Inflammatory macrophage treated with lipopolysaccharide for 1 hour (primary cell): Measurements from ENCODE around the gene SYCE1.
"Not testable (repeated sequence)": the region's sequence is repeated elsewhere in the genome, so short reads cannot be mapped to it uniquely, and the experiment has no call there.

ENCODE experiments used
- DNase-seq, 2 donors: peaks; one replicate each; pipeline ENCODE4 v3.0.0-alpha.2; 2020 to 2022

SYCE1 gene, protein sequence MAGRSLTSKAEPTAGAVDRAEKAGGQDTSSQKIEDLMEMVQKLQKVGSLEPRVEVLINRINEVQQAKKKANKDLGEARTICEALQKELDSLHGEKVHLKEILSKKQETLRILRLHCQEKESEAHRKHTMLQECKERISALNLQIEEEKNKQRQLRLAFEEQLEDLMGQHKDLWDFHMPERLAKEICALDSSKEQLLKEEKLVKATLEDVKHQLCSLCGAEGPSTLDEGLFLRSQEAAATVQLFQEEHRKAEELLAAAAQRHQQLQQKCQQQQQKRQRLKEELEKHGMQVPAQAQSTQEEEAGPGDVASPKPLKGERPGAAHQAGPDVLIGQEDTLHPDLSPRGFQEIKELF

DNA sequence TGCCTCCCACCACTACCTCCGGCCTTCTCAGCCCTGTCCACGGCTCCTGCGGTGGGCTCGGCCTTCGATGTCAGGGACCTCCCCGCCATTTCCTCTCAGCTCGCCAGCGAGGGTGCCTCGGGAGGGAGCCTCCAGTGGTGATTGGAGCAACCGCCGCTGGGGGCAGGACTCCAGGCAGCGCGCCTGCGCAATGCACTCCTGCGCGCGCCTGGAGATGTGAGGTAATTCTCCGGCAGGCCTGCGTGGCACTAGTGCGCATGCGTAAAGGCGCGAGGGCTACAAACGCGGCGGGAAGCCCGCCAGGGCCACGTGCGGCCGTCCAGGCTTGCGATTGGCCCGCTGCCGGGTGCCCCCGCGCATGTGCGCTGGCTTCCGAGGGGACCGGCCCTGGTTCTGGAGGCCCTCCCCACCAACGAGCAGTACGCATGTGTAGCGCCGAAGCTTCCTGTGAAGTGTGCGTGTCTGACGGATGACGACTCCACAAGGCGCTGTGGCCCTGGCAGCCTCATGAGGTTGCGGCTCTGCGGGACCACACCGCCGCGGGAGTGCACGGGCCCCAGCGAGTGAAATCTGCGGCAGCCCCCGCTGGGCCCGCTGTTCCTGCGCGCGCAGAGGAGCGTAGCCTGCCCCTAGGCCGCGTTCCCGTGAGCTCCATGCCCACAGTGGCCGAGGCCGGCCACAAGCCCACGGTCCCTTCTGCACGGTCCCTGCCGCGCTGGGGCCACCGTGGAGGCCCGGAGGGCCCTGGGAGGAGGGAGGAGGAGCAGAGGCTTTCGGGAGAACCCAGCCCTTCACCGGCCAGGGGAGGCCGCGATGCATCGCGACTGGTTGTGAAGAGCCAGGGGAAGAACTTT lies at the start of gene SYCE1:
Gene SYCE1, minus strand, starts transcription at position 143 of the 854 bp plus-strand sequence. Its CDS starts 54 bp downstream, at position 89.
- DNase-seq = no peak

DNA sequence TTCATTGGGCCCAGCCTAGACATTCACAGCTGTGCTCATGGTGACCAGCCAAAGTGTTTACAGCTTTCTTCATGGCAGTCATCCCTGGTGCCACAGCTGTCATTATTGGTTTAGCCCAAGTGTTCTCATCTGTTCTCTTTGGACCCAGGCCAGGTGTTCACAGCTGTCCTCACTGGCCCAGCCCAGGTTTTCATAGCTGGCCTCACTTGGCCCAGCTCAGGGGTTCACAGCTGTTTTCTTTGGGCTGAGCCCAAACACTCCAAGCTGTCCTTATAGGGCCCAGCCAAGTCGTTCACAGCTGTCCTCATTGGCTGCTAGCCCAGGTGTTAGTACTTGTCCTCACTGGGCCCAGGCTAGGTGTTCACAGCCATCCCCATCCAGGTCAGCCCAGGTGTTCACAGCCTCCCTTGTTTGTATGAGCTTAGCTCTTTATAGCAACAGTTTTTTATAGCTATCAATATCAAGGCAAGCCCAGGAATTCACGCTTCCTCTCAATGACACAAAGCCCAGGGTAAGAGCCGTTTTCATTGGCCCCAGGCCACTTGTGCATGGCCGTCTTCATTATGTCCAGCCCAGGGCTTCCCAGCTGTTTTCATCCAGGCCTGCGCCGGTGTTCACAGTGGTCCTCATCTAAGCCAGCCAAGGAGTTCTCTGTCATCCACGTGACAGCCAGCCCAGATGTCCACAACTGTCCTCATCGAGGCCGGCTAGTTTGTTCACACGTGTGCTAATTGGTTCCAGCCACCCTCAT lies 49.6 kb upstream of the SYCE1 start:
- DNase-seq = no peak

DNA sequence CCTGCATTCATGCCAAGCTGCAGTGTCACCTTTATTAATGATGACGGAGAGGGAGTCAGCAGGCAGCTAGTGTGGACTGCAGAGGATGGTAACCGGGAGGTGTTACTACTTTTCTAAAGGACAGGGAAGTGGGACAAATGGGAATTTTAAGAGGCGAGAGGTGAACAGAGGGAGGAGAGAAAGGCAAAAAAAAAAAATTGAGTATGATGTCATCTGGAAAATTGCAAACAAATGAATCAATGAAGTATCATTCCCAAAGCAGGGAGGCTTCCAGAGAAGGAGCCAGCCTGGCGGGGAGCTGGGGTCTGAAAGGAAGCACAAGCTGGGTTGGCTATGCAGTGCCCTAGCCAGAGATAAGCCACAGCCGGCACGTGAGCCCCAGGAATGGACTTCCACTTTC lies 48.3 kb upstream of the SYCE1 start:
- DNase-seq = no peak

DNA sequence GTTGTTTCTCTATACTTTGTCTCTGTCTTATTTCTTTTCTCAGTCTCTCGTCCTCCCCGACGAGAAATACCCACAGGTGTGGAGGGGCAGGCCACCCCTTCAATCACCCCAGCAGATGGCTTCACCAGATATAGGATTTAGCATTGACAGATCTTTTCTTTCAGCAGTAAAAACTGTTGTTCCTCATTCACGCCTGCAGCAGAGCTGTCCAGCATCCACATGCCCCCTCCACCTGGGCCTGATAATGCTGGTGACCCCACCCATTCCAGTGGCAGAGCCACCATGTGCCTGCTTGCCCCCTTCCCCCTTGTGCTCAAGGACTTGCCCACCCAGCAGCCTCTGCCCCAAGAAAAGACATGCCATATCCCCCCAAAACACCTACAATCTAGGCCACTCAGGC lies 45.7 kb upstream of the SYCE1 start:
- no peak for DNase-seq

DNA sequence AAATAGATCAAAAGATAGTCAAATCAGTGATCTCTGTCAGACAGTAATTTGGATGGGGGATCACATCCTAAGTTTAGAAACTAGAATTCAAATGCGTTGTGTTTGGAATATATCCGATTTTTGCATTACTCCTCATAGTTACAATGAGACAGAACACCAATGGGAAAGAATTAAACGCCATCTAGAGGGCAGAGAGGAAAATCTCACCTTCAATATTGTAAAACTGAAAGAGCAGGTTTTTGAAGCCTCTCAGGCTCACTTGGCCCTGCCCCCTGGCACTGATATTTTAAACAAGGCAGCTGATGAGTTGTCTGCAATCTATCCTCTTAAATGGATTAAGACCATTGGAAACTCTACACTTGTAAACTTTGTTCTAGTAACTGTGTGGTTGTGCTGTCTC lies 43.5 kb upstream of the SYCE1 start:
- peak; percentile 9 to 11 for DNase-seq

DNA sequence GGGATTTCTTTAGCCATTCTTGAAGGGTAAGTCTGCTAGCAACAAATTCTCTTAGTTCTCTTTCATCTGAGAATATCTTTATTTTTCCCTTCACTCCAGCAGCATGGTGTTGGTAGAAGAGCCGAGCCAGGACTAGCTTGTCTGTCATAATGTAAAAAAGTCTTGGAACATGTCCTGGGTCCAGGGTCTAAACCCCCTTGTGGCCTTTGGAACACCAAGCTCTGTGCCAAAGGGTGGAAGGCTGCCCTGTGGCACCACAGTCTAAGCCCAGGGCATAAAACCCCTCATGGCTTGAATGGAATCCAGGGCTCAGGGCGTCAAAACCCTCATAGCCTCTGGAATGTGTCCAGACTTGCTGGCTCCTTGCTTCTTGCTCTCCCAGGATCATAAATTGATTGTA lies 38.1 kb upstream of the SYCE1 start:
- not testable (repeated sequence) for DNase-seq

DNA sequence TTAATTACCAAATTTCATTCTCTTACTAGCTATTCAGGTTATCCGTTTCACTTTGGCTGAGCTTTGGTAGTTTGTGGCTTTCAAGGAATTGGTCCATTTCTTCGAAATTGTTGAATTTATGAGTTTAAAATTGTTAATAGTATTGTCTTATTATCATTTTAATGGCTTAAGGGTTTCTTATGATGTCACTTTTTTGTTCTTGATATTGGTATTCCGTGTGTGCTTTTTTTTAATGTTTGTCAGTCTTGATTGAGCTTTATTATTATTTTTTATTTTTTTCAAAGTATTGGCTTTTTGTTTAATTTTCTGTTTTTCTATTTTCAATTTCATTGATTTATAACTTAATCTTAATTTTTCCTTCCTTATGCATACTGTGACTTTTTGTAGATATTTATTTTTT lies 35.3 kb upstream of the SYCE1 start:
- no peak for DNase-seq

DNA sequence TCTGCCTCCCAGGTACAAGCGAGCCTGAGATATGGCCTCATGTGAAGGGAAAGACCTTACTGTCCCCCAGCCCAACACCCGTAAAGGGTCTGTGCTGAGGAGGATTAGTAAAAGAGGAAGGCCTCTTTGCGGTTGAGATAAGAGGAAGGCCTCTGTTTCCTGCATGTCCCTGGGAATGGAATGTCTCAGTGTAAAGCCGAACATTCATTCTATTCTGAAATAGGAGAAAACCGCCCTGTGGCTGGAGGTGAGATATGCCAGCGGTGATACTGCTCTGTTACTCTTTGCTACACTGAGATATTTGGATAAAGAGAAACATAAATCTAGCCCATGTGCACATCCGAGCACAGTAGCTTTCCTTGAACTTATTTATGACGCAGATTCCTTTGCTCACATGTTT lies 34.5 kb upstream of the SYCE1 start:
- DNase-seq = not testable (repeated sequence)

DNA sequence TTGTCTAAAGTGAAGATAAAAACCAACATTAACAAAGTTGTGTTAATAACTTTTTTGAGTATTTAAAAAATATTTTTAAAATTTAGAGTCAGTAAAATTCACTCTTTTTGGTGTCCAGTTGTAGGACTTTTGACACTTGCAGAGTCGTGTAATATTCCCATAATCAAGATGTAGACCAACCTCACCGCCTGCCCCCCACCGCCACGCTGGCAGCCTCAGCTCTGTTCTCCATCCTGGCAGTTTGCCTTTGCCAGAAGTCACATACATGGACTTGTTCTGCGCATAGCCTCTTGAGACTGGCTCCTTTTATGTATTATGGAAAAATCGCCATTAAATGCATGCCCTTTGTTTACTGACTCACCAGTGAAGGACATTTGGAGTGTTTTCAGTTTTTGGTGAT lies 27.3 kb upstream of the SYCE1 start:
- no peak for DNase-seq

DNA sequence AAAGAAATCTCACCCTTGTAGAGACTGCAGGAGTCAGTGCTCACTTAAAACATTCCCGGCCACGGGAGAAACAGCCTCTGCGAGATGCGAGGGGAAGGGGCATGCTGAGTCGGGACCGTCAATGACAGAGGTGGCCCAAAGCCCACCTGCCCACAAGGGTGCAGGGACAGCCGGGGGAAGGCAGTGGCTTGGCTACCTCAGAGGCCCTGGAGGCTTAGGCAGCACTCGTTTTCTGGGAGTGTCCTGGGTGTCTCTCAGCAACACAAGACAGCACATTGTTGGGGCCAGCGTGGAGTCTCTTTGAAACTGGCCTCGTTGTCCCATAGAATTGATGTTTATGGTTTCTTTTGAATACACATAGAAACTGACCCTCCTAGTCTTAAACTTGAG lies 25.6 kb upstream of the SYCE1 start:
- no peak for DNase-seq

DNA sequence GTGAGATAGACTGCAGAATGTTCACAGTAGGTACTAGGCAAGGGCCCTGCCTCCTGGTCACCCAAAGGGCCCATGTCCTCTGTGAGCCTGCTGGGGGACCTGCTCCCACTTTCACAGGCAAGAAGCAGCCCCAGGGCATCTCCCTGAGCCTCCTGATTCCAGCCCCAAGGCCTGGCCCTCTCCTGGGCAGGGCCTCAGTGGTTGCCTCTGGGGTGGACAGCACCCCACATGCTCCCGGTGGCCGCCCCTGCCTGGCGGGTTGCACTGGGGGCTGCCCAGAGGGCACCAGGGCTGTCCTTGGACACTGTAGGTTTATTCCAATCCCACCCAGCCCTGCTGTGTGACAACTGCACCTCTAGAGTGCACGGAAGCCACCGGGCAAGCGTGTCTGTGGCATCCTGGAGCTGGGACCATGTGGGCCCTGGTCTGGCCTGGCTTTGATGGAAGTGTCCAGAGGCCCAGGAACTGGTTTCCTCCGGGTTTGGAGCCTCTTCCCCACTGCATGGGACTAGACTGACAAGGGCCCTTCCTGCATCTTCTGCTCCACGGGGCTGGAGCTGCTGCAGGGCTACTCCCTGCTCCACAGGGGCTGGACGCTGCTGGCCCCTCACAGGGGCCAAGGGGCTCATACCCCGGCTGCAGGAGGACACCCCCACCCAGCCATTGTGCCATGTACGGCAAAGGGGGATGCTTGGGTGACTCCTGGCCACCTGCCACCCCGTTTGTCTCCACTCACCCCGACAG lies 25.0 kb upstream of the SYCE1 start:
- no peak for DNase-seq

DNA sequence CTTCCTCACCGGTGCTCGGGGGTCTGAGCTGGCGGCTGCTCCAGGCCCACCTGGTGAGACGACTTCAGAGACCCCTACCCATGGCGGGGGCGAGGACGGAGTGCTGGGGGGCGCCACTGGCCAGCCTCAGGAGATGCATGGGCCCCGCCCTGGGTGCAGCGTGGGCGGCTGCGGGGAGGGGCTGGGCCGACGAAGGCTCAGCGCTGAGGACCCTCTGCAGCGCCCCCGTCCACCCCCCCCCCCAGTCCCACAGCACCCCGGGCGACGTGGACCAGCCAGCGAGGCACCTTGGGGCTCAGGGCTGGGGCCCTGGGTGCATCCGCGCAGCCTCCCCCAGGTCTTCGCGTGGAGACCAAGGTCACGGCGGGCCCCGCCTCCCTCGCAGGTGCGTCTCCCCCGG lies 11.7 kb upstream of the SYCE1 start:
- DNase-seq = not testable (repeated sequence)

DNA sequence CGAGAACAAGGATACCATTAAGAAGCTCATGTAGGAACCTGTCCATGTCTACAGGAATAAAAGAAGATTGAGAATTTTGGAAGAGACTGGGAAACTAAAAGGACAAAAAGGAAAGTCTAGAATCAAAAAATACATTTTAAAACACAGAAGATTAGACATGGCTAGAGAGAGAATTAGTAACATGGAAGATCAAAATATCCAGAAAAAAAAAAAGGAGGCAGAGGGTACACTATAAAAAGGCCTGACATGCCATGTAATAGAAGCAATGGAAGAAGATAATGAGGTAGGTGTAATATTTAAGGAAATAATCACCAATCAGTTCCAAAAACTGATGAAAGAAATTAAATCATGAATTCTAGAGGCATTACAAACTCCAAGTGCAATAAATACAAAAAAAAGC lies 8.1 kb upstream of the SYCE1 start:
- not testable (repeated sequence) for DNase-seq

DNA sequence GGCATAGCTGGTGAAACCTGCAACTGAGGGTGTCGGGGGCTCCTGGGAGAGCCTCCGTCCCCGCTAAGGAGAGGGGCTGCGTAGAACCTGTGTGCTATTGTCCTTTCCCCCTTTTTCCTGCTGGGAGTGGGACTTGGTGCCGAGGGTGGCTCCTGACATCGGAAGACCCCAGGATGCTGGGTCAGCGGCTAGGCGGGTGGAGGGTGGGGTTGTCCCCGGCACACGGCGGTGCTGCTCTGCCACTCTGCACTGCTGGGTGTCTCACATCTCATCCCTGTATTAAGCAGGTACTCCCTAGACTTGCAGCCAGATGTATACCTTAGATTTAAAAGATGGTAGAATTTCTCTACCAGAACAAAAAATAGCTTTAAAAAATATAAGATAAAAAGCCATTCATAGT lies 6.7 kb upstream of the SYCE1 start:
- not testable (repeated sequence) for DNase-seq

DNA sequence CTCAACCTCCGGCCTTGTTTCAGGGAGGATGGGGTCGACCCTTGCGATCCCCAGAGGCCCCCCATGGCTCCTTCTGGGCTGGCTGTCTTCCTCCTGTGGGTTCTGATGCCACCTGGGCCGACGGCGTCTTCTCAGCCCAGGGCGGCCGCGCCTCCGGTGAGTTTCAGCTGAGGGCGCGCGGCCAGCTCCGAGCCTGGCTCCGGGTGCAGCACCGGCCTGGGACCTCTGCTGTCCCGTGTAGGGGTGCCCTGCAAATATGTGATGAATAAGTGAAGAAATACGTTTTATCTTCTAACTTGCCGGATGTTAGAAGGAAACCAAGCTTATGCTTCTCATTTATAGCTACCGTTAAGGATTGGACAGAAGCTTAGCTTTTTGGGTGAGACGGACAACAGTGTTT lies 4.4 kb upstream of the SYCE1 start:
- not testable (repeated sequence) for DNase-seq

DNA sequence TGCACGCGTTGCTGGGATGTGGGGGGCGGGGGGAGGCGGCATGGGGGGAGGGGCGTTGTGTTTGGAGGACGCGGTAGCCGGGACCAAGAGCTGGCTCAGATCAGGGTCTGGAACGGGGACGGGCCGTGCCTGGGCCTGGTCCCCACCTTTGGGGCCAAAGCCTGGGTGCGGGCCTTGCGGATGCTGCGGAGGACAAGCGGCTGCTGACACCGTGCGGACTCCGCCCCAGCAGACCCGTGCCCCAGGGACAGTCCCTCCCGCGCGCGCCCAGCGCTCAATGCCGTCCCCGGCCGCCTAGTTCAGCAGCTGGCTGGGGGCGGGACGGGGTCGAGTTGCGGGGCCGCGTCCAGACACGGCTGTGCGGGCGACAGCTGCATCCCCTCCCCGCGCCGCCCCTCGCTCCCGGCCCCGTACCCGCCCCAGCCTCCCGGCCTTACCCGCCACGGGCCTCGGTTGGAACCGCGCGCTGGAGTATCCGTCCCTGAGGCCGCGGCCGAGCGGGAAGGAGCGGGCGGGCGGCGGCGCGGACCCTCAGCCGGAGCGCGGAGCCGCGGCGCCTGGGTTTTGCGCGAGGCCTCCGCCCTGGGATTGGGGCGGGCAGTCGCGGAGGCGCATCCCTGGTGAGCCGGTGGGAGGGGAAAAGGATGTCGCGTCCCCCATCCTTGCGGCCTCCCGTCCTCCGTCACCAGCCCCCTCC lies 3.6 kb upstream of the SYCE1 start:
- not testable (repeated sequence) for DNase-seq

DNA sequence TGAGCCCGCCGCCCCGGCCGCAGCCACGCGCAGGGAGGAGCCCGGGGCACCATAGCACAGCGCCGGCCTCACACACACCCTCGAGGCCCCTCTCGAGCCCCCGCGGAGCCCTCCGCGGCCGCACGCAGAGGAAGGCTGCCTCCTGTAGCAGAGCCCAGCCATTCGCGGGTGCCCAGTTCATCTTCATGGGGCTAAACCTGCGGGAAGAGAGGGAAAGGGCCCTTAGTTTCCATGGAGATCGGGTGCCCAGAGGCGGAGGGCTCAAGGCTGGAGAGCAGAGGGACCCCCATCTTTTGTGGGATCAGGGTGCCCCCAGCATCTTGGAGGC lies 2.9 kb upstream of the SYCE1 start:
- DNase-seq = no peak

DNA sequence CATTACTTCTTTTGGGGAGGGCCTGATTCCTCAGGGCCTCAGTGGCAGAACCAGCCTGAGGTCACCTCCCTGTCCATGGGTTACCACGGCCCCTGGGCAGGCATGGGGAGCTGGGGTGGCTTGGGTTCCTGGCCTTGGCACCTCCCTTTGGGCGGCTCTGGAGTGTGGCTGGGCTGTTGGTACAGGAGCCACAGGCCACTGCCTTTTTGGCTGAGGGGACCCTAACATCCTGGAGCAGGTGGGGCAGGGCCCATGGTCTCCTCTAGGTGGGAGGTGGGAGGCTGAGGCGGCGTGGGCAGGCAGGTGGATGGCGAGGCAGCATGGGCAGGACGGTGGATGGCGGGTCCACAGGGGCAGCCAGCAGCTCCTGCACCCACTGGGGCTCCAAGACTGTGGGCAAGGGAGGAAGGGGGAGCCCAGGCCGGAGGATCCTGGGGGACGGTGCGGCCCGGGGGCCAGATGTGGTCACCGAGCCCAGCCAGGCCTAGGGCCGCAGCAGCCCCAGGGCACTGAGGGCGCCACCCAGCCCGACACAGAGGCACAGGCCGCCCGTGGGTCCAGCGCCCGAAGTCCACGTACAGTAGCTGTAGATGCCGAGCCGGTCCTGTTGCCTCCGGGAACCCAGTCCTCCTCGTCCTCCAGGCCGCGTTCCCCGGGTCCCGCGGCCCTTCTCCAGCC lies 2.4 kb upstream of the SYCE1 start:
- no peak for DNase-seq

DNA sequence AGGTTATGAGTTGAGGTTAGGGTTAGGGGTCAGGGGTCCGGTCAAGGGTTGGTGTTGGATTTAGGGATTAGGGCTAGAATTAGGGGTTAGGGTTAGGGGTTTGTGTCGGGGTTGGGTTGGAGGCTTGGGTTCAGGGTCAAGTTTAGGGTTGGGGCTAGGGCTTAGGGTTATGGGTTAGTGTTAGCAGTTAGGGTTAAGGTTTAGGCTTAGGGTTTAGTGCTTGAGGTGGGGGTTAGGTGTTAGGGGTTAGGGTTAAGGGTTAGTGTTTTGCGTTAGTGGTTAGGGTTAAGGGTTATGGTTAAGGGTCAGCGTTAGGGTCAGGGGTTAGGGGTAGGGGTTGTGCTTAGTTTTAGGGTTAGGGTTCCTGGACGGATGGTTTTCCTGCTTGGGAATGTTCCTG lies 1.7 kb upstream of the SYCE1 start:
- no peak for DNase-seq

DNA sequence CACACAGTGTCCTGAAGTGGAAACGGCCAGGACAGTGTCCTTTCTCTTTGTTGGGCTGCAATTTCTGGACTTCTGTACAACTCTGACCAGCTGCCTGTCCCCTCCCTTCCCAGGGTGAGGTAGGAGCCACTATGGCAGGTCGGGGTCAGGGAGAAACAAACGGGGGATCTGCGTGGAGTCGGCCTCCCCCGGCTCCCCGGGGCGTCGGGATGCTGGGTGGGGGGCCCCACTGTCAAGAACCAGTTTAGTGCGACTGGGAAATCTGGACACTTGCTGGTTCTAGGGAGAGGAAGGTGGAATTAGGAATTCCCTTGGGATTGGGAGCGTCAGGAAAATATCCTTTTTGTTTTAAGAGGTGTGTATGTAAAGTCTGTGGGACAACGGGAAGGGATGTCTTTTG lies 567 bp downstream of the SYCE1 start:
- DNase-seq = no peak

DNA sequence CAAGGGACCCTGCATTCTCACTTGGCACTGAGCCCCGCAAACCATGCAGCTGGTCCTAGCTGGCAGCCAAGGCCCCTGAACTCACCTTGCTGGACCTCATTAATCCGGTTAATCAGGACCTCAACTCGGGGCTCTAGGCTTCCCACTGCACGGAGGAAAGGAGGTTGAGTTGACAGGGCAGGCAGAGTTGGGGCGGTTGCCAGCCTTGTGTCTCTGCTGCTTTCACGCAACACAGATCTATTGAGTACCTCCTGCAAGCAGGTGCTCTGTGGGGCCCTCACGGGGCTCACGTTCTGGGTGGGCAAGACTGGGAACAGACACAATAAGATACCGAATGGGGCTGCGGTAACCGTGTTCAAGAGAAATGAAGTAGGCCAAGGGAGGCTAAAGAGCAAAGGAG lies 6.2 kb downstream of the SYCE1 start:
- DNase-seq = no peak

DNA sequence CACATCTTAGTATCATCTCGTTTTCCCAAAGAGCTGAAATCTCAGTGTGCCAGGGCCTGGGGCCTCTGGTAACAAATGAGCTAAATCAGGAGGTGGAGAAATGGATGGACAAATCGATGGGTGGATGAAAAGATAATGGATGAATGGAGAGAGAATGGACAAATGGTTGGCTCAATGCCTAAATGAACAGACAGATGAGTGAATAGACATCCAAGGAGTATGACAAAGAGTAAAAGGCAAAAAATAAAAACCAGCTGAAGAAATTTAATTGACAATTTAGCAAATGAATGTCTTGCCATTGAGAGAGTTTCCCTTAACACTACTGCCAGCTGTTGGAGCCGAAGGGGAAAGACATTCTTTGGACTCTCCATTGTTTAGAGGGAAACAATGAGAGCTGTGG lies 8.0 kb downstream of the SYCE1 start:
- DNase-seq = no peak
